HG03521 (cell line): Measurements from ENCODE around the gene ZNF624.
"Not testable (repeated sequence)": the region's sequence is repeated elsewhere in the genome, so short reads cannot be mapped to it uniquely, and the experiment has no call there.

Experiments used
- ATAC-seq: cut with Tn5 transposase; IDR thresholded peaks from one replicate; pipeline ENCODE4 v1.9.1; 2021; ENCODE audit warnings: mild to moderate bottlenecking, moderate library complexity; ENCODE audit not compliant: unreplicated experiment

Gene ZNF624

DNA sequence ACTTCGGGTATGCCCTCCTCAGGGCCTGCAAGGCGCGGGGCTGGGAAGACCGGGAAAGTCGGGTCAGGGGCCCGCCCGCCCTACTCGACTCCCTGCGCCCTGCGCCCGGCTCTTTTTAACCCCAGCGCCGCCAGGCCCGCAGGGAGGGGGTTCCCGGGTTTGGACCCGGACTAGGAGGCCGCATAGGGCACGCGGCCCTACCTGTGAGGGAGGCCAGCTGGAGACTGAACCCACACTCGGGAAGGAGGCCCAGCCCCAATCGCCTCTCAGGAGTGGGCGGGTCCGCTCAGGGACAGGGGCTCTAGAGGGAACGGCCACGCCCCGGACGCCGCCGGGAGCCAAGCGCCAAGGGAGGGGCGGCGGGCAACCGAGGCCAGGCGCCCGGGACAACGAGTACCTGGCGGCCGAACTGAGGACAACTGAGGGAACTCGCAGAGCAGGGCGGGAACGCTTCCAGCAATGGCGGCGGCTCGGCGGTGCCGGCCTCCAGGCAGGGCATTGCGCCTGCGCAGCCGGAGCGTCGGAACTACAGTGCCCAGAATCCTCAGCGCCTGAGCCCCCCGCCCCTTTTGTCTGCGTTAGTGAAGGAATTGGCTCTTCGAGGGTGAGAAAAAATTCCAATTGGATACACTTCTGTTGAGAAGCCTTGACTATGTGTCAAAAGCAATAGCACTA, at the start of gene ZNF624:
TSS of gene ZNF624 (minus strand) at position 484 of the 675 bp plus-strand sequence.
- peak; percentile 84 for ATAC-seq

DNA sequence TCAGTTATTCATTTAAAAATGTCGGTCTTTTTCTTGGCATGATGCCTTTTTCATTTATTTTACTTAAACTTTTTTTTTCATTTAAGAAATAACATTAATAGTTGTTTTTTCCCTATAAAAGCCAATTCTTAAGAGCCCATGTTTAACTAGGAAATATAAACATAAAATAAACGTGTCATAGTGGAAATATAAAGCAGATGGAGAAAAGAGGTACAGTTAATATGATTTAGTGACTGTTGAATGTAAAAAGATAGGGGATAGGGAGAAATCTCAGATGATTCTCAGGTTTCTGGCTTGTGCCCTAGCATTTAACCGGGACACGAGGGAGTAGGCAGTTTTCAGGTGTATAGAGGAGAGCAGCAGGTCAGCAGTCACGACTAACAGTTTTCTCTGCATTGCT, 44.0 kb upstream of the ZNF624 start:
- ATAC-seq: not testable (repeated sequence)

DNA sequence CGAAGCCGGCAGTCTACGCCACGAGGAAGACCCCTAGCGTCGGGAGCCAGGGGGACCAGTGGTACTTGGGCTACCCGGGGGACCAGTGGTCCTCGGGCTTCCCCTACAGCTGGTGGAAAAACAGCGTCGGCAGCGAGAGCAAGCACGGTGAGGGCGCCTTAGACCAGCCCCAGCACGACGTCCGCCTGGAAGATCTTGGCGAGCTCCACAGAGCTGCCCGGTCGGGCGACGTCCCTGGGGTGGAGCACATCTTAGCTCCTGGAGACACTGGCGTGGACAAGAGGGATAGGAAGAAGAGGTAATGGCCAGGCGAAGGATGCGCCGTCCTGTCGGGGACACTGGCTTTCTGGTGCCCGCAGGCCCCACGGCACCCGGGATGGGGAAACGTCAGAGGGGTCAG, 36.8 kb upstream of the ZNF624 start:
- not testable (repeated sequence) for ATAC-seq

DNA sequence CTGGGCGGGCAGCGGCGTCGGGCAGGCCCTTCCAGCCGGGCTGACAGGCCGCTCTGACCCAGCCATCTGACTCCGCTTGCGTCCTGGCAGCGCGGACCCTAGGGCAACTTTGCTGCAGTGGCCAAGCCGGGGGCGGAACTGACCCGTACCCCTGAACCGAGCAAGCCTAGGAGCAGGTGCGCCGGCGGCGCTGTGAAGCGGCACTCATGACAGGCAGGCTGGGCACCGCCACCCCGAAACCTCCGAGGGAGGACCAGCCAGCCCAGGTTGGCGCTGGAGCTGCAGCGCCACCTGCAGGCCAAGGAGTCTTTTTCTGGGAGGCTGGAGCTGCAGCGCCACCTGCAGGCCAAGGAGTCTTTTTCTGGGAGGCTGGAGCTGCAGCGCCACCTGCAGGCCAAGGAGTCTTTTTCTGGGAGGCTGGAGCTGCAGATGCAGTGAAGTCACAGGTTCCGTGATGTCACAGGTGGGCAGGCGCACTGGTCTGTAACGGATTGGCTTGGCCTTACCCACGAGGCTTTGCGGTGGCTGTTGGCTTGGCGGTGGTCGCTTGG, 36.2 kb upstream of the ZNF624 start, which contains the start of gene CCDC144A:
TSS of gene CCDC144A (plus strand) at position 511 of the 551 bp plus-strand sequence. CDS start 160 bp downstream, outside the sequence.
- not testable (repeated sequence) for ATAC-seq

DNA sequence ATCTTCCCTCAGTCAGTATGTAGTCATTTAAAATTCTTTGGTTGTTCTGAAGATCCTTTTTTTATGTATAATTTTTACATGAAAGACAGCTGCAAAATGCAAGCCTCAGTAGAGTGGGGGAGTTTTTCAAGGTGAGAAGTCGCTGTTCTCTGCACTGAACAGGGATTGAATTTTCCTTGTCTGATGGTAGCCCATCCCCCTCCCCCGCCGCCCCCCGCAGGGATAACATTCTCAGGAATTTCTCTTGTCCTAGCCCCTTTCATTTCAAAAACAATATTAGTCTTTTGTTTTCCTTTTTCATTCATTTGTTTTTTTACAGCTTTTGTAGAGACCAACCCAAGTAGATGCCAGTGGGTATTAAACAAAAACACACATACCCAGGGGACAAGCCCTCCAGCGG, 33.5 kb upstream of the ZNF624 start:
- not testable (repeated sequence) for ATAC-seq

DNA sequence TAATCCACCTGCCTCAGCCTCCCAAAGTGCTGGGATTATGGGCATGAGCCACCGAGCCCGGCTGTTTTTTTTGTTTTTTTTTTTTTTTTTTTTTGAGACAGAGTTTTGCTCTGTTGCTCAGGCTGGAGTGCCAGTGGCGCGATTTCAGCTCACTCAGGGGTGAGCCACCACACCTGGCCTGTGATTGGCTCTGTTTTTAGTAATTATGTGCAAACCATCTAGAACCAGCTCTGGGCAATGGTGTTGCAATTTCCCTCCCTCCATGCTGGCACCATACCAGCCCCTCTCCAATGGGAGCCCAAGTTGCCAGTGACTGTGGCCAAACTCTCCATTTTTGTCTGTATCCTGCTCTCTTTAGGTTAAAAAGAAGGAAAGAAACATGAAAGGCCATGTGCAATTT, 32.4 kb upstream of the ZNF624 start:
- not testable (repeated sequence) for ATAC-seq

DNA sequence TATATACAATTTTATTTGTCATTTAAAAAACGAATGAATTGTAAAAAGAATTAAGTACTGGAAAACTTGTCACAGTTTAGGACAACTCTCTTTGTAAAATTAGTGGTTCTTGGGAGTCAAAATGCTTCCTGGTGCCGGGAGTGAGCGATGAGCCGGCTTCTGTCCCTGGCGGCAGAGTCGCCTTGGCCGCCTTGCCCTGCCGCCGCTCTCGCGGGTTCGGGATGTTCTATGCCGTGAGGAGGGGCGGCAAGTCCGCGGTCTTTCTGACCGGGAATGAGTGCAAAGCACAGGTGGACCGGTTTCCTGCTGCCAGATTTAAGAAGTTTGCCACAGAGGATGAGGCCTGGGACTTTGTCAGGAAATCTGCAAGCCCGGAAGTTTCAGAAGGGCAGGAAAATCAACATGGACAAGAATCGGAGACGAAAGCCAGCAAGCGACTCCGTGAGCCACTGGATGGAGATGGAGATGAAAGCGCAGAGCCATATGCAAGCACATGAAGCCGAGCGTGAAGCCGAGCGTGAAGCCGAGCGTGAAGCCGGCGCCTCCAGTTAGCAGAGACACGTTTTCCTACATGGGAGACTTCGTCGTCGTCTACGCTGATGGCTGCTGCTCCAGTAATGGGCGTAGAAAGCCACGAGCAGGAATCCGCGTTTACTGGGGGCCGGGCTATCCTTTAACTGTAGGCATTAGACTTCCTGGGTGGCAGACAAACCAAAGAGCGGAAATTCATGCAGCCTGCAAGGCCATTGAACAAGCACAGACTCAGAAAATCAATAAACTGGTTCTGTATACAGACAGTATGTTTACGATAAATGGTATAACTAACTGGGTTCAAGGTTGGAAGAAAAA, 29.9 kb upstream of the ZNF624 start:
- ATAC-seq: not testable (repeated sequence)

DNA sequence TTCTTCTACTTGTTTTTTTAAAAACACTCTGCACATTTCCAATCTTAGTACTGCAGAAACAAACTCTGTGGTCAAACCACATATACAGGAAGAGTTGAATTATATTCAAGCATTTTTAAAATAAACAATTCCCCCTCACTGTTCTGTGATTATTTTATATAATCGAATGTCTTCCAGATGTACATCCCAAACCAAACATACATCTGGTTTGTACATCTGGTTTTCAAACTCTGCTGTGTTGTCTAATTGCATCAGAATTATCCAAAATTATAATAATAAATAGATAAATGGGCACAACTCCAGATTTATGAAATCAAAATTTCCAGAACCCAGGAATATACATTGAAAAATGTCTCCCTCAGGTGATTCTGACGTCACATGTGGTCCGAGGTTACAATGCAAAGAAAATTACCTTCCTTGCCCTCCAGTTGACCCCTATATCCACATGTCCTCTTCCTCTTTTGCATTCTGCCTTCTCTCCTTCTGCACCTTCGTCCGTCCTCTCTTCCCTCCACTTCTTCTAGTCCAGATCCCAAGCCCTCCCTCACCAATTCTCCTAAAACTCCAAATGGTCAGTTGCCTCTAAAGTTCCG, 23.1 kb upstream of the ZNF624 start:
- no peak for ATAC-seq

DNA sequence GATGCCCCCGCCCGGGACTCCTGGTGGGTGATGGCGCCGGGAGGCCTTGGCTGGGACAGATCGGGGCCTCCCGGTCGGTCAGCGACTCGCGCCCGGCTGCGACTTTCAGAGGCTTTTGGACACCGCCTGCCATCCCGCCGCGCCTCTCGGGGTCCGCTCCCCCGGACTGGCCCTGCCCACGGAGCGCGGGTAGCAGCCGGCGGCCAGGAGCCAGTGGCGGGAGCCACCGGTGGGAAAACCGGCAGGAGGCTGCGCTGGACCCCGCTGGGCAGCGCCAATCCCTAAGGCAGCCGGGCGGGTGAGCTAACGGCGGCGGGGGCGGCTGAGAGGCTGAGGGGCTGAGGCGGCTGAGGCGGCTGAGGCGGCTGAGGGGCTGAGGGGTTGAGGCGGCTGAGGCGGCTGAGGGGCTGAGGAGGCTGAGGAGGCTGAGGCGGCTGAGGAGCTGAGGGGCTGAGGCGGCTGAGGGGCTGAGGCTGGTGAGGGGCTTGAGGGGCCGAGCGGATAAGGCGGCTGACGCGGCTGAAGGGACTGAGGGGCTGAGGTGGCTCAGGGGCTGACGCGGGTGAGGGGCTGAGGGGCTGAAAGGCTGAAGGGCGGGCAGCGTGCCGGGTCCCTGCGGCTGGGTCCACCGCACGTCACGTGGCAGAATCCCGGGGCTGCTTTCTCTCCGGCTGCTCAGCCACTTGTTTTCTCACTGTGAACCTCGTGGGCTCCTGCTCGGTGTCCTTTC, 13.4 kb upstream of the ZNF624 start:
- ATAC-seq: not testable (repeated sequence)

DNA sequence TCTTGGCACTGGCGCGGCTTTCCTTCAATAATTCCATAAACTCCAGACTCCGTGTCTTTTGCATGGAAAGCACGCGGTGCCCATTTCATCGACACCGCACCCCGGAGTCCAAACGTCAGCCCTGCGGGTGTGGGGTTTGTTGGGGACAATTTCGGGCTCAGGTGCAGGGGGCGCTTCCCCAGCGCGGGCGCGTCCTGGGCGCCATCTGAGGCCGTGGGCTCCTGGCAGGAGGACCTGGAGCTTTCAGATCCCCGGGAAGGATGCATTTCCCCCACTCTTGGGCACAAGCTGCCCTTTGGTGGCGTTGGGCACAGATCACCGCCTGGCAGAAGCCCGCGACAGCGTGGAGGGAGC, 12.9 kb upstream of the ZNF624 start:
- not testable (repeated sequence) for ATAC-seq

DNA sequence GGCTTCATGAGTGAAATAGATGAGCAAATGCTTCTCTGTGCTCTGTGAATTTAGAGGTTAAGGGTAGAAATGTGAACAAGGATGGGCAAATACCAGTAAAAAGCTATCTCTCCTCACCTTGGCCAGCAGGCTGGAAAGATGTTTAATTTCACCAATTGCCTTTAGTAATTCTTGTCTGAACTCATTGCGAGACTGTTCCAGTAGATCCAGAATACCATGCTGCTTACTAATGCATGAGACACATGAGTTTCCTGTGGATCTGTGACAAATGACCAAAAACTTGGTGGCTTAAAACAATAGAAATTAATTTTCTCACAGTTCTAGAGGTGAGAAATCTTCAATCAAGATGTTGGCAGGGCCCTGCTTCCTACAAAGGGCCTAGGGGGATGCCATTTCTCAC, 9.3 kb upstream of the ZNF624 start:
- no peak for ATAC-seq

DNA sequence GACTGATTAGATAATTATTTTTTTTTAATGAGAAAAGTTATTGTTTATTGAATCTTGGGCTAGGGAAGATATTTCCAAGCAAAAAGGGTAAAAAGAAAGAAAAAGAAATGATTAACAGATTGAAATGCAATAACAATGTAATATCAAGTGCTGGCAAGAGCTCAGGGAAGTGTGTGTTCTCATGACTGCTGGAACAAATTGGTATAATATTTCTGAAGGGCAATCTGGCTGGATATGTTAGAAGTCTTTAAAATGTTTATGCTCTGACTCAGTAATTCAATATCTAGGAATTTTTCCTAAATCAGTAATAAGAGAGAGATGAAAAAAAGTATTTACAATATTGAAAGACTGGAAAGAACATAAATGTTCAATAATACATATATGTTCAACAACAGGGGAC, 7.6 kb upstream of the ZNF624 start:
- no peak for ATAC-seq

DNA sequence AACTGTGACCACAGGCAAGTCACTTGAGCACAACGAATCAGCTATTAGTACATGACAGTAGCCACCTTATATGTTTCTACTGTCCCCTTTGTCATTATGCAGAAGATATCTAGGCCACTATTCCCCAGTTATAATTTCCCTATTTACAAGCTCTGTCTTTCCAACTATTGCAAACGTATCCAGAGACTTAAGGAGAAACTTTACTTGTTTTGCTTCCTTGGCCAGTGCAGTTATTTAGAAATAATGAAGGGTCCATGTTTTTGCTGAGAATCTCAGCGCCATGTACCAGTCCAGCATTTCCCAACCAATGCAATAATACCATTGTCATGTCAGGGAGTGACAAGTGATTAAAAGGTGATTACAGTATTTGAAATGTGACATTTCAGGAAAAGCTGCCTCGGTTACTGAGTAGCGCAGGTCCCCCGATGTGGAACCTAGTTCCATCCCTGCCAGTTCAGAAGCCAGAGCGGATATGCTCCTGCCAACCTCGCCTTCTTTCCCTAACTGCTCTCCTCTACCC, 743 bp downstream of the ZNF624 start:
- ATAC-seq: no peak

DNA sequence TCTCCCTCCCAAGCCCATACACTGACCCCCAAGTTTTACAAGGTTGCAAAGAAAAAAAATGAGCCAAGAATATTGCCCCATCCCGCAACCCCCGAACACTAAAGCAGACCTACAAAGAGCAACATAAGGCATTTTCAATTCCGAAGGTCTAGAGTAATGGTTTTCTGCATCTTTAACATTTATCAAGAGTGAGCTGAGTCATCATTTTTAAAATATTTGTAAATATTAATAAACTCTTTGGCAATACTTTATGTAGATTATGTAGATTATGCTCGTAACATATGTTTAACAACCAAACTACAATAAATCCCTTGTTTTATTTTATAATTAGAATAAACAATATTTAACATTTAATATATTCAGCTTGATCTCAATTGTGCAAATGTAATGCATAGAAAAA, 1.4 kb downstream of the ZNF624 start:
- no peak for ATAC-seq

DNA sequence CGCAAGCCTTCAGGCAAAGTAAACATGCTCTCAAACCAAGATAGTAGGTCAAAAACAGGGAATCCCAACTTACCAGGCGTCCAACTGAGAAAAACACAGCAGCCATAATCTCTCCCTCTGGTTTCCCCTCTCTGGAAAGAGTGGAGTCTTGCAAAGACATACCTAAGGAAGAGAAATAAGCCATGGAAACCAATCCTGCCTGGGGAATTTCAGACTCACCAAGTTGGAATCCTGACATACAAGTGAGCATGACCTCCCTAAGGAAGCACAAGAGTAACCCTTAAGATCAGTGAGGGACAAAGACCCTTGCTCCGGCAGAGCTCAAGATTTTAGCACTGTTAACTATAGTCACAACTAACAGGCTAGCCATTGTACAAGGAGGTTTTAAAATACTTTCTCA, 4.1 kb downstream of the ZNF624 start:
- ATAC-seq: no peak

DNA sequence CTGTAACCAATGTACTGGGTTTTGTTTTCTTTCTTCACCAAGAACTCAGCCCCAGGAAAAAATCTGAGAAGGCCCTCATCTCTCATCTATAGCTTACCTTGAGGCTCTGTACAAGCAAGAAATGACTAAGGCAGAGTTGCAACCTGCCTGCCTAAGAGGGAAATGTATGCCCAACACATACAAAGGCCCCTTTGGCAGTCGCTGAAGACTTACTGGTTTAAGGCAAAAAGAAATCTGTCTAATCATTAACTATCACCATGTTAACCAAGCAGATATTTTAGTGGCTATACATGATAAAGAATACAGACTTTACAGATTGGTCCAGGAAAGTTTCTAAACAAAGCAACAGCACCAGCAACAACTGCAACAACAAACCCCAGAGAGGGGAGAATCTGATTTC, 14.2 kb downstream of the ZNF624 start:
- ATAC-seq: no peak

DNA sequence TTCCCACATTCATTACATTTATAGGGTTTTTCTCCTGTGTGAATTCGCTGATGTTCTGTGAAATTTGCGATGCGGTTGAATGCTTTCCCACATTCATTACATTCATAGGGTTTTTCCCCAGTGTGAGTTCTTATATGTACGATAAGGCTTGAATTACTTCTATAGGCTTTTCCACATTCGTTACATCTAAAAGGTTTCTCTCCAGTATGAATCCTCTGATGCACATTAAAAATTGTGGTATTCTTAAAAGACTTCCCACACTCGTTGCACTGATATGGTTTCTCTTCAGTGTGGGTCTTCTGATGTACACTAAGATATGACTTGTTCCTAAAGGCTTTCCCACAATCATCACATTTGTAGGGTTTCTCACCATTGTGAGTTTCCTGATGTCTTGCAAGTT, 30.4 kb downstream of the ZNF624 start:
- no peak for ATAC-seq

DNA sequence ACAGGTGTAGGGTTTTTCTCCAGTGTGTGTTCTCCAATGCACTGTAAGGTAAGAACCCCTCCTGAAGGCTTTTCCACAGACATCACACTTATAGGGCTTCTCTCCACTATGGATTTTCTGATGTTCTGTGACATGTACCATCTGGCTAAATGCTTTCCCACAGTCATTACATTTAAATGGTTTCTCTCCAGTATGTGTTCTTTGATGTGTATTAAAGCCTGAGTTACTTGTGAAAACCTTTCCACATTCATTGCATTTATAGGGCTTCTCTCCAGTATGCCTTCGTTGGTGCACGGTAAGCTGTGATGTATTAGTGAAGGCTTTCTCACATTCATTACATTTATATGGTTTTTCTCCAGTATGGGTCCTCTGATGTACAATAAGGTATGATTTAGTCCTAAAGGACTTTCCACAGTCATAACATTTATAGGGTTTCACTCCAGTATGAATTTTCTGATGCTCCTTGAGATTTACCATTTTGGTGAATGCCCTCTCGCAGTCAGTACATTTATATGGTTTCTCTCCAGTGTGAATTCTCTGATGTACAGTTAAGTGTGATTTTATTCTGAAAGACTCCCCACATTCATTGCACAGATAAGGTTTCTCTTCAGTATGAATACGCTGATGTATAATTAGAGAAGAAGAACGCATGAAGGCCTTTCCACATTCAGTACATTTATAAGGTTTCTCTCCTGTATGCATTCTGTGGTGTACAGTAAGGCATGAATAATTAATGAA, 30.9 kb downstream of the ZNF624 start:
- no peak for ATAC-seq

DNA sequence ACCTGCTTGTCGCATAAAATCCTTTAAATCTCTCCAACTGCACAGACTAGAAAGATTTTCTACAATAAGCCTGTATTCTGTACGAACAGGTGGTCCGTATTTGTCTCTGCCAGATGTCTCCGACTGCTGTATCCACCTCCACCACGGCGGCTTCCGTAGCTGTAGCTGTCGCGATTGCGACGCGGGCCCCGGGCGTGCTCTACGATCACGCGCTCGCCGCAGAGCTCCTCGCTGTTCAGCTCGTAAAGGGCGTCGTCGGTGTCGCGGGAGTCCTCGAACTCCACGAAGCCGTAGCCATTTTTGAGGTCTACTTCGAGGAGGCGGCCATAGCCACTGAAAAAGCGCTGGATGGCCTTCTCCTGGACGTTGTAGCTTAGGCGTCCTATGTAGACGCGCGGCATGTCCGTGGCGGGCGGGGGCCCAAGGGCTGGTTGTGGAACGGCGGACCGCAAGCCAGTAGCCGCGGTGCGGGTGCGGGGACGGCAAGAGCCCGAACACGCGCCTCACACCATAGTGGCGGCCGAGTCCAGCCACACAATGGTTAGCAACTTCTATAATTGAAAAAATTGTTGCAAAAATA, 36.1 kb downstream of the ZNF624 start:
- ATAC-seq: no peak

DNA sequence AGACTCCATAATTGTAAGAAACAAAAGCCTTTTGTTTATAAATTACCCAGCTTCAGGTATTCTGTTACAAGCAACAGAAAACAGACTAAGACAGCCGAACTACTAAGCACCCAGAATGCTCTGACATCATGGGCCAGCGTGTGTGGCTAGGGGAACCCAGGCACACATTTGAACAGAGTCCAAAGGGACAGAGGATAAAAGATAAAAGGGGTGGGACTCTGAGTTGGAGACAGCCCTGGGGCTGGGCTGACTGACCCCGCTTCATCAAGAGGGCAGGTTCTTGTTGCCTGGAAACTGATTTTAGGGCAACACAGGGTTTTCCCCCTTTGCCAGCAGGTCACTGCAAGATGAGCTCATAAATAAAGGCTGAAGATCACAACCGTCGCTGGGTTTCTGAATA, 54.1 kb downstream of the ZNF624 start:
- no peak for ATAC-seq
